Bronchial epithelial cell (primary cell): Measurements from ENCODE around the gene BAIAP3. TPM values are rescaled to one million over a fixed set of nuclear protein-coding genes. Genes with fewer than 3 reads are reported as not detected.
A peak's percentile ranks its signal among the peaks of the same experiment; 100 is the strongest.

Experiments used
- DNase-seq: peaks from one replicate; pipeline ENCODE4 v3.0.0-alpha.2; 2010; ENCODE audit warnings: low read depth
- FAIRE-seq: peaks from 2 replicates; lab custom pipeline; 2011; peaks lifted over from hg19 to GRCh38; lab: Jason Lieb, UNC
- H3K27me3 ChIP-seq: 2 replicates; pipeline ENCODE4 v1.5.1; 2011; ENCODE audit warnings: low read length; ENCODE audit not compliant: control insufficient read depth, insufficient read depth
- H3K36me3 ChIP-seq: 2 replicates; pipeline ENCODE4 v1.5.1; 2011; ENCODE audit warnings: low read length; ENCODE audit not compliant: control insufficient read depth, insufficient read depth
- H3K4me3 ChIP-seq: 2 replicates; pipeline ENCODE4 v1.5.1; 2011; ENCODE audit warnings: mild to moderate bottlenecking, low read depth, low read length, control low read depth
- total RNA-seq: library from RNA; depleted of rRNA; stranded (reverse); fragments of >200 nt; gene quantifications from 2 replicates; pipeline ENCODE4 v1.2.1, GENCODE V29; 2014
- TF ChIP-seq, protein P1 (sequence below): IDR thresholded peaks from 2 replicates; pipeline ENCODE4 v1.5.1; 2011; ENCODE audit warnings: mild to moderate bottlenecking, moderate library complexity, low read length, control low read depth, inconsistent platforms; ENCODE audit not compliant: insufficient read depth, severe bottlenecking

Gene BAIAP3
- total RNA-seq, 1 donor from 2014 or later = 0.26 TPM

DNA sequence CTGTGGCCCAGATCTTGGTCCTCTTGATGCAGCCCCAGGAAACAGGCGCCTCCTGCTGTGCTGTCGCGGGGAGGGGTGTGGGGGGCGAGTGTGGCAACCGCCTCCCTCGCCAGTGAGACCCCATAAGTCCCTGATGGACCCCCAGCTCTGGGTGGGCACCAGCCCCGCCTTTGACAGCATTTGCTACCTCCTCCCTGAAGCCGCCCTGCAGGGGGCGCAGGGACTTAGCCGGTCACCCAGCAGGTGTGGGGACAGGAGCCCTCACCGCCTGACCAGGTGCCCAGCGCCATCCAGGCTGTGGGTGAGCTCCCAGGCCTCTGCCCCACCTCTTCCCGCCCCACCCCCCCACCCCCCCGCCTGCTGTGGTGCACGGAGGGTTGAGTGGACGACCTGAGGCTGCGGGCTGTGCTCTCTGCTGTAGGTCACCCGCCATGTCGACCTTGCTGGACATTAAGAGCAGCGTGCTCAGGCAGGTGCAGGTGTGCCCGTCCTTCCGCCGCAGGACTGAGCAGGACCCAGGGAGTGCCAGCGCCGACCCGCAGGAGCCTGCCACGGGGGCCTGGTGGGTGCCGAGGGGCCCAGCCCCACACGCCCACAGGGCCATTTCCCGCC lies 4.8 kb downstream of the BAIAP3 start:
- Histone ChIP-seq H3K4me3 (no peak overlapping the region), H3K36me3 (no peaks in the 10 kb centered on the region), H3K27me3 (peaks cover 24% of the 10 kb centered on the region)
- no peak for DNase-seq
- TF ChIP-seq, protein P1, sequence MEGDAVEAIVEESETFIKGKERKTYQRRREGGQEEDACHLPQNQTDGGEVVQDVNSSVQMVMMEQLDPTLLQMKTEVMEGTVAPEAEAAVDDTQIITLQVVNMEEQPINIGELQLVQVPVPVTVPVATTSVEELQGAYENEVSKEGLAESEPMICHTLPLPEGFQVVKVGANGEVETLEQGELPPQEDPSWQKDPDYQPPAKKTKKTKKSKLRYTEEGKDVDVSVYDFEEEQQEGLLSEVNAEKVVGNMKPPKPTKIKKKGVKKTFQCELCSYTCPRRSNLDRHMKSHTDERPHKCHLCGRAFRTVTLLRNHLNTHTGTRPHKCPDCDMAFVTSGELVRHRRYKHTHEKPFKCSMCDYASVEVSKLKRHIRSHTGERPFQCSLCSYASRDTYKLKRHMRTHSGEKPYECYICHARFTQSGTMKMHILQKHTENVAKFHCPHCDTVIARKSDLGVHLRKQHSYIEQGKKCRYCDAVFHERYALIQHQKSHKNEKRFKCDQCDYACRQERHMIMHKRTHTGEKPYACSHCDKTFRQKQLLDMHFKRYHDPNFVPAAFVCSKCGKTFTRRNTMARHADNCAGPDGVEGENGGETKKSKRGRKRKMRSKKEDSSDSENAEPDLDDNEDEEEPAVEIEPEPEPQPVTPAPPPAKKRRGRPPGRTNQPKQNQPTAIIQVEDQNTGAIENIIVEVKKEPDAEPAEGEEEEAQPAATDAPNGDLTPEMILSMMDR = peak; percentile 69
- no peak for FAIRE-seq

DNA sequence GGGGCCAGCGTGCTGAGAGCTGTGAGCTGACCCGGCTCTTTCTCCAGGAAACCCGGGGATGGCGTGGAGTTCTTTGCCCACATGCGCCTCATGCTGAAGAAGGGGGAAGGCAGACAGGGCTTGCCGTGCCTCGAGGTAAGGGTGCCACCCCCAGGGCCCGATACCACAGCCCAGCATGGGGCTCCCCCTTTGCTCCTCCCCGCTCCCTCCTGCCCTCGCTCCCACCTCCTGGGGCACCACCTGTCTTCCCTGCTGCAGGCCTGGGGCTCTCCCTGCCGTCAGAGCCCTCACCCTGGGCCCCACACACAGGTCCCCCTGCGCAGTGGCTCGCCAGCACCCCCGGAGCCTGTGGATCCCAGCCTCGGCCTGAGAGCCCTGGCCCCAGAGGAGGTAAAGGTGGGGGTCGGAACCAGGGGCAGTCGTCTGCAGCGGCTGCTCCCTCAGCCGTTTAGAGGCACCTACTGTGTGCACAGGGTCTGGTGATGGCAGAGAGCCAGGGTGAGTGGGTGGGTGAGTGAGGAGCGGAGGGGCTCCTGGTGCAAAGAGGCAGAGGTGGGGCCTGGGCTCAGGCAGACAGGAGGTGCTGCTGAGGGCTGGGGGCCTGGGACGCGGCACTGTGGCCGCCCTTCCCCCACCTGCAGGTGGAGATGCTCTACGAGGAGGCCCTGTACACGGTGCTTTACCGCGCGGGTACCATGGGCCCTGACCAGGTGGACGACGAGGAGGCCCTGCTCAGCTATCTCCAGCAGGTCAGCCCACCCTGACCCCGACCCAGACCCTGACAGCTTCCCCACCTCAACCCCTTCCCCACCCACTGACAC lies 5.6 kb downstream of the BAIAP3 start:
- FAIRE-seq (no peak), DNase-seq (no peak)
- TF ChIP-seq, protein P1 = no peak
- no peaks in the 10 kb centered on the region for H3K36me3 ChIP-seq
- H3K27me3 ChIP-seq = peaks cover 20% of the 10 kb centered on the region
- no peak overlapping the region for H3K4me3 ChIP-seq

DNA sequence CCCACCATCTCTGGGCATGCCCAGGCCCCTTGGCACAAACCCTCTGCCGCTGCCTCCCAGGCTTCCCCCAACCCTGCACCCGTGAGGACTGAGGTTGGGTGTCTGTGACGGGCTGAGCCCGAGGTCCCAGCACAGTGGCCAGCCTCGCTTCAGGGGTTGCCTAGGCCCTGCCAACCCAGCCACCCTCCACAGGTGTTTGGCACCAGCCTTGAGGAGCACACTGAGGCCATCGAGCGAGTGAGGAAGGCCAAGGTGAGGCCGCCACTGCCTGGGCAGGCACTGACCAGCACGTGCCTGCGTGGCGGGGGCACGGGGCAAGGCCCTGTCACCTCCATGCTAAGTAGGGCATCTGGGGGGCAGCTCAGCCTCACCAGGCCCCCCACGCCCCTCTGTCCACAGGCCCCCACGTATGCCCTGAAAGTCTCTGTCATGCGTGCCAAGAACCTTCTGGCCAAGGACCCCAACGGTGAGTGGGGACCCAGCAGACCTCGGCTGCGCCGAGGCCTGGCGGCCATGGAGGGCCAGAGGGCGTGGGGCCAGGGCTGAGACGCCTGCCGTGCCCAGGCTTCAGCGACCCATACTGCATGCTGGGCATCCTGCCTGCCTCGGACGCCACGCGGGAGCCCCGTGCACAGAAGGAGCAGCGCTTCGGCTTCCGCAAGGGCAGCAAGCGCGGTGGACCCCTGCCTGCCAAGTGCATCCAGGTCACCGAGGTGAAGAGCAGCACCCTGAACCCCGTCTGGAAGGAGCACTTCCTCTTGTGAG lies 7.5 kb downstream of the BAIAP3 start:
- TF ChIP-seq, protein P1 = no peak
- no peak for DNase-seq
- H3K36me3 ChIP-seq = no peaks in the 10 kb centered on the region
- no peak for FAIRE-seq
- peaks cover 5% of the 10 kb centered on the region for H3K27me3 ChIP-seq
- H3K4me3 ChIP-seq = no peak overlapping the region

DNA sequence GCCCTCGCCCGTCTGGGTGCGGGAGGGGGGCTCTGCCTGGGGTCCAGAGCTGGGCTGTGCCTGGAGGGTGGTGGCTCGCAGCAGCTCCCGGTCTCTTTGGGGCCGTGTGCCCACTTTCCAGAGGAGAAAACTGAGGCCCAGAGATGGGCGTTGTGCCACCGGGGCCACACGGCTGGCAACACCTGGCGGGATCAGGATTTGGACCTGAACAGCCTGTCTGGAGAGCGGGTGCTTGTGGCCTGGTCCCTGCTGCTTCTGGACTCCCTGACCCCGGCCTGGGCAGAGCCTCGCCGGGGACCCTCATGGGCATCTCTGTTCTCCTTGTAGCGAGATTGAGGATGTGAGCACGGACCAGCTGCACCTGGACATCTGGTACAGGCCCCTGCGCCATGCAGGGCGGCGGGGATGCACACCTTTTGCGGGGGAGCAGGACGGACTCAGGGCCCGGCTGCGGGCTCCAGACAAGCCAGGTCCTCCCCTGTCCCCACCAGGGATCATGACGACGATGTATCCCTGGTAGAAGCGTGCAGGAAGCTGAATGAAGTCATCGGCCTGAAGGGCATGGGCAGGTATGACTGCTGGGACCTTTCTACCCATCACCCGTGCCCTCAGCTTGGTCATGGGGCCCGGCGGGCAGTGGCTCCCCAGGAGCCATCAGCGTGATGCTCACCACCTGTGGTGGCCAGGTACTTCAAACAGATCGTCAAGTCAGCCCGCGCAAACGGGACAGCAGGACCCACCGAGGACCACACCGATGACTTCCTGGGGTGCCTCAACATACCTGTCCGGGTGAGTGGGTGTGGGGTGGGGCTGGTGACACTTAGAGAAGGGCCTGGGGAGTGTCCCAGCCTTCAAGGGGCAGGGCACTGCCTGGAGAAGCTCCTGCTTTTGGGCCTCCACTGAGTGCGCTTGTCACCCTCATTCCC lies 8.3 kb downstream of the BAIAP3 start:
- Histone ChIP-seq H3K27me3 (peaks cover 1% of the 10 kb centered on the region), H3K4me3 (no peak overlapping the region), H3K36me3 (no peaks in the 10 kb centered on the region)
- FAIRE-seq = no peak
- TF ChIP-seq, protein P1 = no peak
- DNase-seq = no peak
